ENCODE data around the gene TMEM106C.

The TMEM106C gene

DNA sequence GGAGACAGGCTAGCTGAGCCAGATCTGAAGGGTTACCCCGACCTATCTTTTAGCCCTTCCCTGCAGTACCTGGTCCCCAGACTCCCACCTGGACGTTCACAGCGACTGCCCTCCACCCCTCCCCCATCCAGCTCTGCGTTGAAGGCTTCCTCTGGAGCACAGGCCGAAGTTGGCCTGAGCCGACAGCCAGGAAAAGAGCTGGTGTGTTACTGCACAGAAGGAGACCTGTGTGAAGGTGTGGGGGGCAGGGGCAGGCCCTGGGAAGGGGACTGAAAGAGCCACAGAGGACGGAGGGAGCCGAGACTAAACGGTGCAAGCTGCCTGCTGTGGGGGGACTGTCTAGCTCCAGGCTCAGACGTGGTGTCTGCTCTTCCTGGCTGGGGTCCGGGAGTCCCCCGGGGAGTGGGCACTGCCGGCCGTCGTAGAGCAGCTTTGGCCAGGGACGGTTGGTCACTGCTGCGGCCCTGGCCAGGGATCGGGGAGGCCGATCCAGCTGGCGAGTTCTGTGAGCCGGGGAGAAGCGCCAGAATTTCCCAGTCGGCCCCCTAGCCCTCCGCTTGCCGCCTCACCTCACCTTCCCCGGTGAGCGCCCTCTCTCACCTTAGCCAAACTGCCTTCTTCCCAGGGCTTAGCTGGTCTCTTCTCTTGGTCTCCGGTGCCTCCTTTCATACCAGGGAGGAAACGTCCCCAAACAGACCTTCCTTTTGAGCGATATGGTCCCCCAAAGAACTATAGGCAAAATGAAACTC is 41.8 kb downstream of the TMEM106C start:
- no peak for TF ChIP-seq CTCF (IDR thresholded peaks at IDR 0.05; ENCODE audit: insufficient read depth, low read depth, low read length, missing control alignments)
- DNase-seq (ENCODE audit: low read depth) = no peak
- no peak overlapping the region for H3K4me3 ChIP-seq (ENCODE audit: low read length)

- DNase-seq (ENCODE audit: low read depth) = no peak
- H3K4me3 ChIP-seq (ENCODE audit: low read length) = no peak overlapping the region
- no peak for TF ChIP-seq CTCF (IDR thresholded peaks at IDR 0.05; ENCODE audit: insufficient read depth, low read depth, low read length, missing control alignments)
Measured at GRCh38 chr12:48005750-48006021, 42.3 kb downstream of the TMEM106C start.

GRCh38 chr12:48007206-48007605 is 43.8 kb downstream of the TMEM106C start:
- H3K4me3 ChIP-seq (ENCODE audit: low read length) = no peak overlapping the region
- DNase-seq (ENCODE audit: low read depth) = no peak
- no peak for TF ChIP-seq CTCF (IDR thresholded peaks at IDR 0.05; ENCODE audit: insufficient read depth, low read depth, low read length, missing control alignments)

- DNase-seq (ENCODE audit: low read depth) = no peak
- H3K4me3 ChIP-seq (ENCODE audit: low read length) = no peak overlapping the region
- TF ChIP-seq CTCF (IDR thresholded peaks at IDR 0.05; ENCODE audit: insufficient read depth, low read depth, low read length, missing control alignments) = no peak
Measured at GRCh38 chr12:48008349-48008748, 45.0 kb downstream of the TMEM106C start.

DNA sequence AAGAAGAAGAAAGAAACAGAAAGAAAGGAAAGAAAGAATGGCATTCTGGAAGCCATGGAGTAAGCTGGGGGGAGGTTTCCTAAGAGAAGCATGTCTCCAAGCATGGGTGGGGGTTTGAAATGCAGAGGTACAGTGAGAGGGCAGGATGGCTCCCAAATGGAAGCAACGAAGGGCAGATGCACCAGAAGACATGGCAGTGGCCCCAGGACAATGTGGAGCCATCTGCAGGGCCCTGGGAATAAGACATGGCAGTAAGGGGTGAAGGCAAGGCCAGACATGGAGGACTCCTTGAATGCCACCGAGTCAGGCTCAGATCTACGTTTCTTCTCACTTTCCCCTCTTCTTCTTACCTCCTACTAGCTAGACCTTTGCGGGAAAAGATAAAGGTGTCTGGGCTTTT is 45.6 kb downstream of the TMEM106C start:
- DNase-seq (ENCODE audit: low read depth) = no peak
- no peak overlapping the region for H3K4me3 ChIP-seq (ENCODE audit: low read length)
- no peak for TF ChIP-seq CTCF (IDR thresholded peaks at IDR 0.05; ENCODE audit: insufficient read depth, low read depth, low read length, missing control alignments)

GRCh38 chr12:48009471-48009870 is 46.1 kb downstream of the TMEM106C start:
- TF ChIP-seq CTCF (IDR thresholded peaks at IDR 0.05; ENCODE audit: insufficient read depth, low read depth, low read length, missing control alignments) = no peak
- H3K4me3 ChIP-seq (ENCODE audit: low read length) = no peak overlapping the region
- DNase-seq (ENCODE audit: low read depth) = no peak

GRCh38 chr12:48010366-48010970 is 47.1 kb downstream of the TMEM106C start:
- DNase-seq (ENCODE audit: low read depth) = no peak
- no peak for TF ChIP-seq CTCF (IDR thresholded peaks at IDR 0.05; ENCODE audit: insufficient read depth, low read depth, low read length, missing control alignments)
- H3K4me3 ChIP-seq (ENCODE audit: low read length) = no peak overlapping the region
